HG03439 (cell line): ENCODE data around the gene FMN2.
"Not testable (repeated sequence)": the region's sequence is repeated elsewhere in the genome, so short reads cannot be mapped to it uniquely, and the experiment has no call there.

Experiments
- ATAC-seq: cut with Tn5 transposase; IDR thresholded peaks from one replicate; pipeline ENCODE4 v1.9.1; 2021; ENCODE audit warnings: mild to moderate bottlenecking, moderate library complexity; ENCODE audit not compliant: unreplicated experiment

FMN2 gene

DNA sequence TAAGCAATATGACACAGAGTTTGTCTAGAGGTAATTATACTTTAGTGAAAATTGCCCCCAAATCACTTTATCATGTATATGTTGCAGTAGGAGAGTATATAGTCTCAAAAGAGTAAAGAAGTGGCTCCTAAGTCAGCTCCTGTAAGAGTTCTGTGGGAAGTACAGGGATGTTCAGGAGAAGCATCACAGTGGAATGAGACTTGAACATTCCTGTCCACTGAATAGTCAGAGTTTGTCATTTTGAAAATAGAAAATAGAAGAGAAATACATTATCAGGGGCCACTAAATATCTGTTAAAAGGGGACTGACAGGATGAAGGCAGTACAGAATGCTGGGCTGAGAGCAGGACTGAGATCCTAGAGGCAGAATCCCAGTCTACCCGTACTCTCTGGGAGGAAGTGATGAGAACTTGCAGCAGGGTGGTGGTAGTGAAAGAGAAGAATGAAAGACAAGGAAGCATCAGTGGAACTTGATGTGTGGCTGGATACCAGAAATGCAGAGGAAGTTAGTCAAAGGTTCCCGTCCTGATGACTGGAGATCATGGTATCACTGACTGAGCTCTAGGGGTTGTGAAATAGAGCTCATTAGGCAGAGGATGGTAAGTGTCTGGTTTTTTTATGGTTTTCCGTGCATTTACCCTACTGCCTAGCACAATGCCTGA, 153.4 kb downstream of the FMN2 start:
- no peak for ATAC-seq

DNA sequence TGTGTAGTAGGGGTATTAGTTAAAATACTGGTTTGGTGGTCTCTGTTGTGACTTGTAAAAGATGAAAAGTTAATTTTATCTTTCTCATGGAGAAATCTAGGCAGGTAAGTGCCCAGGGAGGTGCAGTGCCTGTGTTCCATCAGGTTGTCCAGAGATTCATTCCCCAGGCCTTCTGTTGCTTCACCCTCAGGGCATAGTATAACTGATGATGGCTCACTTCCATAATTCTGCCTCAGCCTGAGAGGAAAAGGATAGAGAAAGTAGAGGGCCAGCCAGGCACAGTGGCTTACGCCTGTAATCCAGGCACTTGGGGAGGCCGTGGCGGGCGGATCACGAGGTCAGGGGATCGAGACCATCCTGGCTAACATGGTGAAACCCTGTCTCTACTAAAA, 153.9 kb downstream of the FMN2 start:
- no peak for ATAC-seq

DNA sequence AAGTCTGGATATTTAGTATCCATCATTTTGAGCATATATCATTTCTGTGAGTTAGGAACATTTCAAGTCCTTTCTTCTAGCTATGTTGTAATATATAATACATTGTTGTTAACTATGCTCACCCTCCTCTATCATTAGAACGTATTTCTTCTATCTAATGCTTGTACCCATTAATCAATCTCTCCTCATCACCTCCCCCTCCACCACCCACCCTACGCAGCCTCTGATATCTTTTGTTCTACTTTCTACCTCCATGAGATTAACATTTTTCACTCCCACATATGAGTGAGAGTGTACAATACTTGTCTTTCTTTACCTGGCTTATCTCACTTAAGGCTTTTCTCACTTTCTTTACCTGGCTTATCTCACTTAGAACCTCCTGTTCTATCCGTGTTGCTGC, 156.2 kb downstream of the FMN2 start:
- no peak for ATAC-seq

DNA sequence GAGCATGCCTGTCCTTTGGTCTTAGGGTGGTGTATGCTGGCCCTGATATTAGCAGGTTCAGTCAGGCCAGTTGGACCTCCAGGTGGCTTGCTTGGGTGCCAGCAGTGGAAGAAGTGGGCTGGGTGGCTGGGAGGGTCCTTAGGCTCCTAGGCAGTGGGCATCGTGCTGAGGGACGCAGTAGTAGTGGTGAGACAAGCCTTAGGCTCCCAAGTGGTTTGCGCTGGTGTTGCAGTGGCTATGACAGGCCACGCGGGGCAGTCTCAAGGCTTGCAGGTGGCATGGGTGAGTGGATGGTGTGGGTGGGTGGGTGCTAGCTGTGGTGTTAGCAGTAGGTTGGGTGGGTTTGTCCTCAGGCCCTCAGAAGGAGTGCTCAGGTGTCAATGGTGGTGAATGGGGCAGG, 162.3 kb downstream of the FMN2 start:
- no peak for ATAC-seq

DNA sequence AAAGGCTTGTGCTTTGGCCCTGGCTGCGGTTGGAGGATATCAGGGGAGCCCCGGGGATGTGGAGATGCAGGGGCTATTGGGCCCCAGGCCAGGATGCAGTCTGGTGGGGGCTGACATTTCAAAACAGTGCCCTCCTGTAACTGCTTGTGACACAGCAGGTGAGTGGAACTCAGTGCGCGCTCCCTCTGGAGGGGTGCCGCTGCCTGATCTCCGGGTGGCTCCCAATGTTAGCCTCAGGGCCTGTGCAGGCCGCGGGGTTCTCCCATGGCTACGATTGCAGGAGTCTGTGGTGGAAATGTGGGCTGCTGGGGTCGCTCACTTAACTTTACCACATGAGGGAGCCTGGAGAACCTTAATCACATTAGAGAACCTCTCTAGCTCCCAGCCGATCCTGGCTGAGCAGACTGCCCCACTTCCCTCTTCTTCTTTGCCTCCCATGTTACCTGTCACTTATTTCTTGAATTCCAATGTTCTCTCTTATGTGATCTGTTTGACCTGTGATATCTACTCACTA, 163.2 kb downstream of the FMN2 start:
- ATAC-seq, result no peak

DNA sequence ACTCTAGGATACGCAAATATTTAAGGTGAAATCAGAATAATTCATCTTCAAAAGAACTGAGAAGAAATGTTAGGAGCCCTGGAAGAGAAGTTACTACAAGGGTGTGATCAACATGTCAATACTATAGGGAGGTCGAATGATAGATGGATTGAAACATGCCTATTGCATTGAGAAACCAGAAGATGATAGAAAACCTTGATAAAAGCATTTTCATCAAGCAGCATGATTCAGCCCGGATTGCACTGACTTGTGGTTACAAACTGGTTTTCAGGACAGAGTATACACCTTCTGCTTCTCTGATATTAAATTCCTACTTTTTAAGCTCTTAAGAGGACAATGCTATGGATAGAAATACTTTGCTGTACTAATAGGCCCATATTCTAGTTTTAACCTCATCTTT, 164.2 kb downstream of the FMN2 start:
- no peak for ATAC-seq

DNA sequence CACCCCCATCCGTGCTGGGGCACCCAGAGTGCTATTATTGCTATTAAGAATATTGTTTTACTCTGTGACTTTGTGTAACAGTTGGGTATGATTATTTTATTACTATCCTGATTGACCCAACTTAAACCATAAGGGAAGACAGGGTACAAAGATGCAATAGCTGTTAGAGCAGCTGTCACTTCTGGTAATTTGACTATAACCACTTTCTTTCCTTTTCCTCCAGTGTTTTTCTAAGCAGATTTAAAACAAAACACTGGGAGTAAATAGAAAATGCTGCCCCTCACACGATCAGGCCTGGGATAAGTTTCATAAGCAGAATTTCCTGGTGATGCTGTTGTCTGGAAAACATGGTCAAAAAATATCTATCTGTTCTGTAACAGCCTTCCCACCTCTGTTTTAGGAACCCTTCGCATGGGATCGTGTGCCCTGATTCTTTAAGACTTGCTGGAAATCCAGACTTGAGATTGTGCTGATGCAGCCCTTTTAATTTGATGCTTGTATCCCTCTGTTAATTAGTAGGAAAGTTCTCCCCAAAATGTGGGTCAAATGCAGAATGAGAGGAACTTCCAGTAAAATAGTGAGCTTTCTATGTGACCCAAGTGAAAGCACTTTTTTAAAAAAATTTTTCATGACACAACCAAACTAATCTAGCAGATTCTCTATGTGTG, 165.3 kb downstream of the FMN2 start:
- ATAC-seq, result no peak

DNA sequence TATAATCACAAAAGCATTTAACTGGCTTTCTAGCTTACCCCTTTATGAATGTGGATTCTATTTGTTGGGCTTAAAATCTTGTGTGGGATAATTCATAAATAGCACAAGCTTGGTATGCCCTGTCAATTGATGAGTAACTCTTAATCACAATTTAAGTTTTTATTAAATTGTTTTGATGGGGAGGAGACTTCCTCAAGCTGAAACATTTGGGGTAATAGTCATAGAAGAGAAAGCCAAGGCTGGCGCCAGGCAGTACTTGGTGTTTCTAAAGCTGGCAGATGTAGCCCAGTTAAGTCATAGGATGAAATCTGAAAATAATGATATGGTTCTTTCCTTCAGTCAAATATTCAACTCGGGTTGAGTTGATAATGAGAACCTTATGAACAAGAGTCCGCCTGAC, 167.2 kb downstream of the FMN2 start:
- ATAC-seq, result no peak

DNA sequence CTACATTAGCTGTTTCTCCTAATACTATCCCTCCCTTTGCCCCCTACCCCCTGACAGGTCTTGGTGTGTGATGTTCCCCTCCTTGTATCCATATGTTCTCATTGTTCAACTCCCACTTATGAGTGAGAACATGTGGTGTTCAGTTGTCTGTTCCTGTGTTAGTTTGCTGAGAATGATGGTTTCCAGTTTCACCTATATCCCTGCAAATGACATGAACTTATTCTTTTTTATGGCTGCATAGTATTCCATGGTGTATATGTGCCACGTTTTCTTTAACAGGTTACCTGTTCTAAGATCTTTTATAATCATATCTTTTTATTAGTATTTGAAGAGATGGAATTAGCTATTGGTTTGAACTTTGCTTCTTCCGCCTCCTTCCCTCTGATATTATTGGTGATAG, 172.8 kb downstream of the FMN2 start:
- not testable (repeated sequence) for ATAC-seq

DNA sequence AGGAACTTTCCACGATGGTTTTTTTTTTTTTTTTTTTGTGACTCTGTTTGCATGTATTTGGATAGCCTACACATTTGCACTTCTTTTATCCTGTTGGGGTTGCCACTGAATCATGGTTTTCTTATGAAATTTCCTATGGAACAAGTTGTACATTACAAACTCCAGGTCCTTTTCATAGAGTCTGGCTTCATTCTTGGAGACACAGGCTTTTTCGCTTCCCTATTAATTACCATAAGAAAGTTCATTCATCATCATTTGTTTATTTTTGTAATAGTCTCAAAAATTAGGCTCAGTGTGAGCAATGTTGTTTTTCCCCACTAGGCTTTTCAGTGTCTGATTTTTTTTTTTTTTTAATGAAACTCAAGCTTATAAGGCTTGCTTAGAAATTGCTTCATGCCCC, 179.4 kb downstream of the FMN2 start:
- ATAC-seq, result no peak

DNA sequence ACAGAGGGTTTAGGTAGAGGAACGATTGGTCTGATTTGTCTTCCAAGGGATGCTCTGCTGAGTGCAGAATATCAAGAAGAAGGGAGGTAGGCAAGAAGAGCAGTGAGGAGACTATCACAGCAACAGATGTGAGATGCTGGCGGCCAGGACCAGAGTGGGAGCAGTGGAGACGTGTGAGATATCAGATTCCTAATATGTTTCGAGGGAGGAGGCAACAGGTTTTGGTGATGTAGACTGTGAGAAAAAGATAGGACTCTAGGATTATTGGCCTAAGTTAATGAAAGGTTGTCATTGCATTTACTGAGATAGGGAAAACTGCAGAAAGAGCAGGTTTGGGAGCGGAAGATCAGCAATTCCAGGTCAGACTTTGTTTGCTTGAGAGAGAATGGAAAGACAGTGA, 182.9 kb downstream of the FMN2 start:
- no peak for ATAC-seq

DNA sequence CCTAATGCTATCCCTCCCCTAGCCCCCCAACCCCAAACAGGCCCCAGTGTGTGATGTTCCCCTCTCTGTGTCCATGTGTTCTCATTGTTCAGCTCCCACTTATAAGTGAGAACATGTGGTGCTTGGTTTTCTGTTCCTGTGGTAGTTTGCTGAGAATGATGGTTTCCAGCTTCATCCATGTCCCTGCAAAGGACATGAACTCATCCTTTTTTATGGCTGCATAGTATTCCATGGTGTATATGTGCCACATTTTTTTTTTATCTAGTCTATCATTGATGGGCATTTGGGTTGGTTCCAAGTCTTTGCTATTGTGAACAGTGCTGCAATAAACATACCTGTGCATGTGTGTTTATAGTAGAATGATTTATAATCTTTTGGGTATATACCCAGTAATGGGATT, 183.5 kb downstream of the FMN2 start:
- not testable (repeated sequence) for ATAC-seq

DNA sequence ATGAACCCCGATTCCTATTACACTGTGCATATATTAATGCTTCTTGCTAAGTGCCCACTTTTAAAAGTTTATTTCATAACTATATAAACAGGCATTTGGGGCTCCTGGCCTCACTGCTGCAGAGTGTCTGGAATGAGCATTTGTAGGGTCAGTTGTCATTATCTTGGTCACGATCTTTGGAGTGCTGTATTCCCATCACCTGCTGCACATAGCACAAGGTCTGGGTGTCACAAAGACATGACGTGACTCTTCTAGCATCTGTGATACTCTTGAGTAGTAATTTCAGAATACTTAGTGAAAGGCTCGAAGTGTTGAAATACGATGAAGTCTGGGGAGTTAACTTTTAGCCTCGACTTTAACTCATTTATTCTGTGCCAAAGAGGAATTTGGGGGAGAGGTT, 186.4 kb downstream of the FMN2 start:
- ATAC-seq, result no peak

DNA sequence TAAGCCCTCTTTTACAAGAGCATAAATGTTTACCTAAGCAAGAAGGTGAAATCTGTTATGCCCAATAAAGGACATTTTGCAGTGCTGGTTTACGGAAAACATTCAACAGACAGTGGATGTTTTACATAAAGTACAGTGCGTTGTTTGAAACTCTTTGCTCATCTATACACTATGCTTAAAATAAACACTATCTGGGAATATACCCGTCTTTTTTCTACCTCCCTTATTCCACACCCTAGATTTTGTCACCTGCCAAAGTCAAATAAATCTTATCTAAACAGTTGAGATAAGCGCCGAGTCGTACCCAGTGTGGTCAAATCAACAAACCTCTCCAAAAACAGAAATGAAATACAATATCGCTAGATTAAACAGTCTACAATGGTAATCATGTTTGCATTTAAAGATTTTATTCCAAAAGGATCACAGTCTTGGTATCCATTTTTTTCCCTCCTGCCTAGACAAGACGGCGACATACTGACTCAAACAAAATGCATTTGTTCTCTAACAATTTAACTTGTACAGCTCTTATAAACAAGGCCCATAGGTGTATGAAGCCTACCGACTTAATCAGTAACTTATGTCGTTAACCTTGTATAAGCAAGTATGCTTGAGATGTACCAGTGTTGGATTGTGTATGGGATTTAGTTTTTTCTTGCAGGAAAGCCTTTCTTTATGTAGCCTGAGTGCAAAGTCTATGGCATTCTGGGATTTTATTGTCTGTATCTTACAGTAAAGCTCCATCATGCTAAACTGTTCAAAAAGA, 189.1 kb downstream of the FMN2 start:
- ATAC-seq, result no peak

DNA sequence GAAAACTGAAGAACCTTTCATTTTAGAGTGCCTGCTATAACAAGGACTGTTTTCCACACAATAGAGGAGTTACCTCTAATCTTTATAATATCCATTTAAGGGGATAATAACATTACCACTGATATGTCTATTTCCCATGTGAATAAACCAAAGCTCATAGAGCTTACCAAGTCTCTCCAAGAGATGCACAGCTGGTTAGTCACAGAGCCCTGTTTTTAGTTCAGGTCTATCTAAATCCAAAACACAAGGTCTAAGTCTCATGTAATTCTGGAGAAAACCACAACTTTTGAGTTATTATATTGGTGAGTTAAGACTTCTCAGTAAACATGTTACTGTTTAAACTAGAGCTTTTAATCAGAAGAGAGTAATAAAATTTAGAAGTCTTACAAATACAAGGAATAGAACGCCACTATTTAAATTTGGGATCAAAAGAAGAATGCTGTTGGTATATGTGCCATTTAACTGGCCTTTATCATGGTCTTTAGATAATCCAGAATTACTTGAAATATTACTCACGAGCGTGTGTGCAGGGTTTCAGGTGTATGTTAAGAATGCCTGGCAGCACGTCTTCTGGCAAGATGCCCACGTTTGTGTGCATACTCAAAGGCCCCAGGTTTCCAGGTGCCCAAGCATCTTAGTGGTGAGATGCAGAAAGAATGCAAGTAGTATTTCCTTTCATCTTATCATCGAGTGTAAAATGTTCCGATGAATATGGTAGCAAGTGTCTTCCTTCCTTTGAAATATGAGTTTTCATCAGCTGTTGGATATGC, 190.6 kb downstream of the FMN2 start:
- no peak for ATAC-seq

DNA sequence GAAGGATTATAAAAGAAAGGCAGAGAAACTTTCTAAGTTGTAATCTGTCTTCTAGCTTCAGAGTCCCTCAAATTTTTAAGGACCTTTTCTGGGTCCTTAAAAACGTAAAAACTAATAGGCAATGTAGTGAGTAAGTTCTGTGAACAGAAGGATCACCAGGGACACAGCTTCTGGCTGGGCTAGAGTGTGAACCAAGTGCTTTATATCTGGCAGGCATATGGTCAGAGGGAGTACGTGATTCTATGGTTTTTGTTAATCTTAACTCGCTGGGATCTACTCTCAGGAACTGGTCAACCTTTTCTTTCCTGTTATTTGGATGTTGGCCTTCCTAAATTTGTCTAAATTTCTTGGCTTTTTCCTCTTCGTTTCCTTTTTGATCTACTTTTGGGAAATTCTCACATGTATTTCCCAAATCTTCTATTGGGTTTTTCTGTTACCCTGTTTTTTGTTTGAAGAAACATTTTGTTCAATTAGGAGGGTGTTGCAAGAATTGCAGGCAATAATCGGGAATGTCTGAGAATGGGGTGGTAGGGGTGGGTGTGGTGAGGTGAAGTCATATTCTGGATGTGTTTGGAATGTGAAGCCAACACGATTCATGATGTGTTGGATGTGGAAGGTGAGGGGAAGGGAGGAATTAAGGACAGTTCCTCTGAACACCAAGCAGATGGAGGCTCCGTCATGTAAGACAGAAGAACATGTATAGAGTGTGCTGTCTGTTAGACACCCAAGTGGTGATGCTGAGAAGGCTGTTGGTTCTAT, 193.2 kb downstream of the FMN2 start:
- no peak for ATAC-seq

DNA sequence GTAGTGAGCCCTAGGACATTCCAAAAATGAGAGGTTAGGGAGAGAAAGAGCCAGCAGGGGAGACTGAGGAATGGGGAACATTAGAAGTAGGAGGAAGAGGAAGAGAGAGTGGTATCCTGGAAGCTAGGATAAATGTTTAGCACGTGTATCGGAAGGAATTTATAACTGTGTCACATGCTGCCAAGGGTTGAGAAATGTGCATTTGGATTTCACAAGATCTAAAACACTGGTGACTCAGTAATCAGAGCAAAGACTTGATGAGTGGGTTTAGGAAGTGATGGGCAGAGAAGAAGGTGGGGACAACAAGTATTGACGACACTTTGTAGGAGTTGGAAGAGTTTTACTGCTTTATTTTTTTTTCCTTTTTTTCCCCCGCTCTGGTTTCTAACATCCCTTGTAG, 193.9 kb downstream of the FMN2 start:
- no peak for ATAC-seq

DNA sequence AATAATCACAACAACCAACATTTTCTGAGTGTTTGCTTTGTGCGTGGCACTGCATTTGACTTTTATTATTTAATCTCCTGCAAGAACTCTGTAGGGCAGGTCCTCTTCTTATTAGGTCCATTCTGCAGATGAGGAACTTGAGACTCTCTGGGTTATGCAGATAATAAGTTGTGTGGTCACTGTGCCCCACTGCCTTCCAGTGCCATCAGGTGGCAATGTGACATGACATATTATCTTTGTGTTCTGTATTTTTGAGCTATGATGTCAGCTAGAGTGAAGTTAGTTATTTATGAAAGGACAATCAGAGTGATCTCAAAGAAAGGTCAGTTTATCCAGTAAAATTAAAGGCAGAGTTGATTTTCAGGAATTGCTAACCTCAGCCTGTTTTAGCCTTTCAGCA, 196.0 kb downstream of the FMN2 start:
- ATAC-seq, result no peak

DNA sequence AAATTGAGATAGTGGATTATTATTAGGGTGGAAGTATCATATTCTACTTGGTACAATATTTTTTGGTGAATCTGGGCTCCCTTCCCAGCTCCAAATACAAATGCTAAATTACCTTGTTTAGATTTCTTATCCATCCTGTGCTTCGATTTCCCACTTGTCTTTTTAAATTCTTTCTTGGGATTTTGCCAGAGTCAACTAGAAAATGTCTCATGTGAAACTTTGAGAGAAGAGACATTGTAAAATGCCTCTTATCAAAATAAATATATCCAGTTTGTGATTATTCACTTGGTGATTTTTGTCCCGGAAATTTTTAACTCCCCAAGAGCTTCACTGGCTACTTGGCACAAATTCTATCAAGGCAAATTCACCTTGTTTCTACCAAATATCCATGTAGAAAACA, 202.0 kb downstream of the FMN2 start:
- ATAC-seq, result no peak

DNA sequence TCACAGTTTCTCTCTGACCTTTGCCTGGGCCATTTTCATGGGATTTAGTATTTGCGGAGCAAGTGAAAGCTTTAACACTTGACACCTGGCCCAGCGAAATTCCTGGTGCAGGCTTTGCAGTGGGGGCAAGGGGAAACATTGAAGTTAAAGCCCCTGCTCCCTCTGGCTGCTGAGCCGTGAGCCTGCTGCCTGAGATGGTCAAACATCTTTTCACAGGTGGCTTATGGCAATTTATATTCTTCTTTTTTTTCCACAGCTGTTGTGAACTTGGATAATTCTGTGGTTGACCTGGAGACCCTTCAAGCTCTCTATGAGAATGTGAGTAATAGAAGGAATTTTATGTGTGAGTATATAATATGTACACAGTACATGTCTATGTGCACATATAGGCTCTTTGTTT, 202.9 kb downstream of the FMN2 start:
- no peak for ATAC-seq

DNA sequence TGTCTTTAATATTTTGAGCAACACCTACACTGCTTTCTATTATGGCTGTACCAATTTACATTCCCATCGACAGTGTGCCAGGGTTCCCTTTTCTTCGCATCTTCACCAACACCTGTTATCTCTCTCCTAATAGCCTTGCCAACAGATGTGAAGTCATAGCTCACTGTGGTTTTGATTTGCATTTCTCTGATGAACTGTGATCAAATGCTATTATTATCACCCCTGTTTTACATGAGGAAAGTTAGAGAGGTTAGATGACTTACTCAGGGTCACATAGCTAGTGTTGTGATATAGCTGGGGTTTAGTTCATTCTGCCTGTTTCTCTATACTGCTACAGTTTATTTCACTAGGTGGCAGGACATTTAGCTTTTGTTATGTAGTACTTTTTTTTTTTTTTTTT, 204.1 kb downstream of the FMN2 start:
- ATAC-seq, result no peak
